Measurements from ENCODE around the gene DTWD2. TPM values are rescaled to one million over a fixed set of nuclear protein-coding genes. Genes with fewer than 3 reads are reported as not detected.

DTWD2 gene
- total RNA-seq, 6 experiments from 2014 or later: 3.7 to 13.4 (median 7.0) TPM

GRCh38 chr5:119032656-119033055 is 44.3 kb upstream of the DTWD2 start:
- Histone ChIP-seq H3K9me3 (no peaks in the 10 kb centered on the region), H3K36me3 (no peaks in the 10 kb centered on the region), H3K4me3 (no peak overlapping the region), H3K27ac (no peak overlapping the region), H3K4me1 (peaks cover 0 to 4% (median 0%) of the 10 kb centered on the region in 4 donors), H3K27me3 (no peaks in the 10 kb centered on the region)
- TF ChIP-seq CTCF (IDR thresholded peaks at IDR 0.05) (no peak), POLR2A (IDR thresholded peaks at IDR 0.05) (no peak)
- DNase-seq: no peak
- ATAC-seq: peak in 3 of 4 donors; percentile 47 to 74 (median 53)
- intact Hi-C loops (cut with DNase I): no loop called here
- WGBS (ENCODE audit: insufficient coverage, low coverage, low lambda C conversion rate, missing lambda C conversion rate): 69% methylated on average over 1 of the region's 3 CpGs

DNA sequence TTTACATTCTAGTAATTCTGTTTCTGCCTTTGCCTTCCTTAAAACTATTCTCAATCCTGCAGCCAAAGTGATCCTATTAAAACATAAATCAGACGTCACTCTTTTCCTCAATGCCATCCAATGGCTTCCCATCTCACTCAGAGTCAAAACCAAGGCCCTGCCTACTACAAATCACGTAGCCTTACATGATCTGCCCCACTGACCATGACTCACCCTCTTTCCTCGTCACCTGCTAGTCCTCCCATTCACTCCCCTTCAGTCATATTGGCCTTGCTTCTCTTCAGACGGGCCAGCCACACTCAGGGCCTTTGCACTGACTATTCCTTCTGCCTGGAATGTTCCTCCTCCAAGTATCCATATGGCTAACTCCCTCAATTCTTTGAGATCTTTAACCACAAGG is 43.6 kb upstream of the DTWD2 start:
- H3K27ac ChIP-seq: no peak overlapping the region

DNA sequence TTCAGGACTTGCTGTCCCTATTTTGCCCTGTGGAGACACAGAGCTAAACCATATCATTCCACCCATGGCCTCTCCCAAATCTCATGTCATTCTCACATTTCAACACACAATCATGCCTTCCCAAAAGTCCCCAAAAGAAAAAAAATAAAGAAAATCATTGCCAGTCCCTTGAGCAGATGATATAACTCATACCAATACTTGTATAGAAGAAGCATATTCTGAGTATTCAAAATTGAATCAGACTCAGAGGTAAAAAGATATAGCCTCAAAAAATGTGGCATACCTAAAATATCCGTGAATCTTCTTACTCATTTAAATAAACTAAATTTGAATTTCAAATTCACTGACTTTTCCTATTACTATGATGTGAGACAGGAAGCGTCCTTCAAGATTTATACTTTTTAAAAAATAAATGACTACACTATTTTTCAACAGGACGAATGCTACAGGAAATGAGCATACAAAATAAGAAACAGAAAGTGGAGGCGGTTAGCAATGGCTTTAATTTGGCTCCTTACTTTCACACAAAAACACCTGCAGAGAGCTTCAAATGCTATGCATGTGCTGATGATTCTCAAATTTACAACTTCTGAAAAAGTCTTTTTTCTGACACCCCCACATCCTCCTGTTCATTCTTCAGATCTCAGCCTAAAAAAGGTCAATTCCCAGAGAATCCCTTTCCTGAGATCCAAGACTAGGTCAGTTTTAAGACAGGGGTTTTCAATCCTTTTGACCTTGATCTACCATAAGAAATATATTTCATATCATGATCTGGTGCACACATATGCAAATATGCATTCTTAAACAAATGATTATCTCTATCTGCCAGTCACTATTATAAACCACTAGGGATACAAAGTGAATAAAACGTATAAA is 42.9 kb upstream of the DTWD2 start:
- intact Hi-C loops (cut with DNase I): no loop called here
- Histone ChIP-seq H3K36me3 (no peaks in the 10 kb centered on the region), H3K9me3 (no peaks in the 10 kb centered on the region), H3K4me1 (no peaks in the 10 kb centered on the region), H3K27me3 (no peaks in the 10 kb centered on the region), H3K4me3 (no peak overlapping the region), H3K27ac (no peak overlapping the region)
- no peak for TF ChIP-seq POLR2A (IDR thresholded peaks at IDR 0.05)
- TF ChIP-seq CTCF (IDR thresholded peaks at IDR 0.05): no peak
- 53% methylated on average over 5 of the region's 5 CpGs for WGBS (ENCODE audit: insufficient coverage, low coverage, low lambda C conversion rate, missing lambda C conversion rate)
- DNase-seq (no peak), ATAC-seq (no peak)

More for the DNA sequence above, 43.6 kb upstream of the DTWD2 start:
- Histone ChIP-seq H3K27me3 (no peaks in the 10 kb centered on the region), H3K4me3 (no peak overlapping the region), H3K36me3 (no peaks in the 10 kb centered on the region), H3K9me3 (no peaks in the 10 kb centered on the region), H3K4me1 (no peaks in the 10 kb centered on the region)
- WGBS (ENCODE audit: insufficient coverage, low coverage, low lambda C conversion rate, missing lambda C conversion rate): 75% methylated on average over 4 of the region's 4 CpGs
- TF ChIP-seq CTCF (IDR thresholded peaks at IDR 0.05): no peak
- TF ChIP-seq POLR2A (IDR thresholded peaks at IDR 0.05): no peak
- intact Hi-C loops (cut with DNase I): no loop called here
- ATAC-seq (peak in 1 of 4 donors; percentile 52), DNase-seq (no peak)

DNA sequence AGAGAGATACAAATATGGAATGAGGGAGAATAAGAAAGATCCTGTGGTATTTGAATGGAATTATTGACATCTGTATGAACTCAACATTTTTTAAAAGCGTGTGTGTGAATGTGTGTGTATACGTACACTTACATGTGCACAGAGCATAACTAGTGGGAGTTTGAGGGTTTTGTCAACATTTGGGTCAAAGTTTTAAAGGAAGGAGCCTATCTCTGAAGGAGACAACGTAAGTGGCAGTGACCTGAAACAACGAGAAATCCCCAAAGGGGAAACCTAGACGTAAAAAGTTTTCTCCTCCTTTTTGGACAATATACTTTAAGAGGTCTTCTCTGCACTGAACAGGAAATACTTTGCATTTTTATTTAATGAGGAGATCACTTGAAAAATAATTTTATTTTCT is 40.2 kb upstream of the DTWD2 start:
- Histone ChIP-seq H3K36me3 (no peaks in the 10 kb centered on the region), H3K27ac (no peak overlapping the region), H3K27me3 (no peaks in the 10 kb centered on the region), H3K9me3 (no peaks in the 10 kb centered on the region), H3K4me1 (no peaks in the 10 kb centered on the region), H3K4me3 (no peak overlapping the region)
- TF ChIP-seq POLR2A (IDR thresholded peaks at IDR 0.05) (no peak), CTCF (IDR thresholded peaks at IDR 0.05) (no peak)
- WGBS (ENCODE audit: insufficient coverage, low coverage, low lambda C conversion rate, missing lambda C conversion rate): 79% methylated on average over 5 of the region's 5 CpGs
- ATAC-seq (no peak), DNase-seq (no peak)
- intact Hi-C loops (cut with DNase I): no loop called here

Measured in right lobe of liver (tissue), 6 donors.